GM19452 (cell line): ENCODE results near the gene MOXD1.

ENCODE experiments used
- ATAC-seq: cut with Tn5 transposase; IDR thresholded peaks from one replicate; pipeline ENCODE4 v1.9.1; 2021; ENCODE audit not compliant: unreplicated experiment

The MOXD1 gene

DNA sequence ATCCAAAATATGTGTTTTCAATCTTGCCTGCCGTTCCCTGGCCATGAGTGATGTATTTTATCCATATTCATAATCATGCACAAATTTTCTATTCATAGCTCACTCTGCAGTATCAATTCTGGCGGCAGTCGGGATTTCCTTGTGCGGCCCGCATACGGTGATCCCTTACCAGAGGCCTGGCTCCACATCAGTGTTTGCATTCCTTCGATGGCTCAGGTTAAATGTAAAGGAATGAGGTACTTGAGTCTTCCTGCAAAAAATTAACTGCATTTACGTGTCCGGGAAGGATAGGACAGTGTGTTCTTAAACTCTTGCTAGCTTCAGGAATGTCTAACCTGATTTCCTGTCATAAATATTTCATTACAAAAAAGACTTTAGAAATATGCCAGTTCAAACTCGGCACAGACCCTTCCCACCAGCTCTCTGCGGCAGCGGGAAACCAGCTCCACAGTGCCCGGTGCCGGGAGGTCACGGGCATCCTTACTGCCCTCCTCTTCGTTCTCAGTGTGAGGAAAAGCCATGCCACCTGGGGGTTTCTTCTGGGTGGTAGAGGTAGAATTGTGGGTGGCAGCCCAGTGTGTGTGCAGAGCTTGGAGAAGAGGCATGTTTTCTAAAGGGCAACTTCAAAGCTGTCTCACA lies 154.5 kb downstream of the MOXD1 start:
- no peak for ATAC-seq

GRCh38 chr6:132246120-132246617 lies 155.1 kb downstream of the MOXD1 start:
- no peak for ATAC-seq
